ENCODE data around the gene KLF6.

KLF6 gene

GRCh38 chr10:3748484-3748883, 36.5 kb downstream of the KLF6 start:
- TF ChIP-seq EZH2phosphoT487 (IDR thresholded peaks at IDR 0.05; ENCODE audit: low read depth) (no peak), CTCF (IDR thresholded peaks at IDR 0.05; ENCODE audit: low read depth, low read length) (no peak)
- Histone ChIP-seq H2AFZ (ENCODE audit: low read depth, low read length) (no peak overlapping the region), H3K4me2 (ENCODE audit: low read length) (no peak overlapping the region), H3K9me3 (ENCODE audit: insufficient read depth, low read length) (no peaks in the 10 kb centered on the region), H3K79me2 (ENCODE audit: low read length) (no peaks in the 10 kb centered on the region), H4K20me1 (ENCODE audit: insufficient read depth, low read length) (no peaks in the 10 kb centered on the region), H3K27me3 (ENCODE audit: low read depth, low read length) (no peaks in the 10 kb centered on the region), H3K9ac (ENCODE audit: low read length) (no peak overlapping the region), H3K4me3 (ENCODE audit: low read length) (no peak overlapping the region), H3K27ac (ENCODE audit: low read length) (no peak overlapping the region), H3K4me1 (ENCODE audit: low read length) (no peaks in the 10 kb centered on the region), H3K36me3 (replicated peaks; ENCODE audit: low read depth, low read length) (no peaks in the 10 kb centered on the region)

GRCh38 chr10:3747984-3748383, 37.0 kb downstream of the KLF6 start:
- Histone ChIP-seq H3K9ac (ENCODE audit: low read length) (no peak overlapping the region), H3K27ac (ENCODE audit: low read length) (no peak overlapping the region), H3K27me3 (ENCODE audit: low read depth, low read length) (no peaks in the 10 kb centered on the region), H3K9me3 (ENCODE audit: insufficient read depth, low read length) (no peaks in the 10 kb centered on the region), H3K4me2 (ENCODE audit: low read length) (no peak overlapping the region), H4K20me1 (ENCODE audit: insufficient read depth, low read length) (no peaks in the 10 kb centered on the region), H2AFZ (ENCODE audit: low read depth, low read length) (no peak overlapping the region), H3K36me3 (replicated peaks; ENCODE audit: low read depth, low read length) (no peaks in the 10 kb centered on the region), H3K79me2 (ENCODE audit: low read length) (no peaks in the 10 kb centered on the region), H3K4me1 (ENCODE audit: low read length) (no peaks in the 10 kb centered on the region), H3K4me3 (ENCODE audit: low read length) (no peak overlapping the region)
- no peak for TF ChIP-seq CTCF (IDR thresholded peaks at IDR 0.05; ENCODE audit: low read depth, low read length)
- TF ChIP-seq EZH2phosphoT487 (IDR thresholded peaks at IDR 0.05; ENCODE audit: low read depth), result no peak

DNA sequence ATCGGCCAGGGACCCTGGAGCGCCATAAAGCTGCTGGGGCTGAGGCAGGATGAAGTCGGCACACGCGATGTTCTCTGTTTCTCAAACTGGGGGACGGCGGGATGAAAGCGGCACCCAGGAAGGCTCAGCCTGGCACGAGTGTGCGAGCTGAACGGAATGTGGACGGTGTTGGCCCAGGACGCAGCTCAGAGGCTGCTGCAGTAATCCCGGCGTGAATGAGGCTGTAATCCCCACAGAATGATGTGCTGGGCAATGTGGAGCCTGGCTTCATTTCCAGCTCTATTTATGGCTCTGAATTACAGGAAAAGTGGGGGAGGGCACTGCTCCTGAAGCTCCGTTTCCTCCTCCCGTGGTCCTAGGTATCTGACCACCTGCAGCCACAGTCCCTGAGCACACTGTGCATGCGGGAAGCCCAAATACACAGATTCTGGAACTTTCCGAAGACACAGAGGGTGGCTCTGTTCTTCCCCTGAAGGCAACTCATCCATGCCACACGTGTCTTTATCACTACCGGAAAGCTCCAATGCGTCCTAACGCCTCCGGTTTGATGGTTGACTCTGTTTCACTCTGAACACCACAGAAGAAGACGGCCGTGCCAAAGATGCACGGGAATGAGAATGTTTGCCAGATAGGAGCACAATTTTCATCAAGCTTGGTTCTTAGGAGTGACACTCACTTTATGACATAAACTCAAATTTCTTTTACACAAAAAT, 37.6 kb downstream of the KLF6 start:
- H3K36me3 ChIP-seq (replicated peaks; ENCODE audit: low read depth, low read length), result no peaks in the 10 kb centered on the region
- no peaks in the 10 kb centered on the region for H4K20me1 ChIP-seq (ENCODE audit: insufficient read depth, low read length)
- H3K4me1 ChIP-seq (ENCODE audit: low read length), result peaks cover 2% of the 10 kb centered on the region
- no peak for TF ChIP-seq EZH2phosphoT487 (IDR thresholded peaks at IDR 0.05; ENCODE audit: low read depth)
- TF ChIP-seq CTCF (IDR thresholded peaks at IDR 0.05; ENCODE audit: low read depth, low read length), result no peak
- no peaks in the 10 kb centered on the region for H3K27me3 ChIP-seq (ENCODE audit: low read depth, low read length)
- no peak overlapping the region for H3K9ac ChIP-seq (ENCODE audit: low read length)
- H3K79me2 ChIP-seq (ENCODE audit: low read length), result no peaks in the 10 kb centered on the region
- H3K4me2 ChIP-seq (ENCODE audit: low read length), result no peak overlapping the region
- no peak overlapping the region for H3K4me3 ChIP-seq (ENCODE audit: low read length)
- no peaks in the 10 kb centered on the region for H3K9me3 ChIP-seq (ENCODE audit: insufficient read depth, low read length)
- H2AFZ ChIP-seq (ENCODE audit: low read depth, low read length), result no peak overlapping the region
- H3K27ac ChIP-seq (ENCODE audit: low read length), result no peak overlapping the region

DNA sequence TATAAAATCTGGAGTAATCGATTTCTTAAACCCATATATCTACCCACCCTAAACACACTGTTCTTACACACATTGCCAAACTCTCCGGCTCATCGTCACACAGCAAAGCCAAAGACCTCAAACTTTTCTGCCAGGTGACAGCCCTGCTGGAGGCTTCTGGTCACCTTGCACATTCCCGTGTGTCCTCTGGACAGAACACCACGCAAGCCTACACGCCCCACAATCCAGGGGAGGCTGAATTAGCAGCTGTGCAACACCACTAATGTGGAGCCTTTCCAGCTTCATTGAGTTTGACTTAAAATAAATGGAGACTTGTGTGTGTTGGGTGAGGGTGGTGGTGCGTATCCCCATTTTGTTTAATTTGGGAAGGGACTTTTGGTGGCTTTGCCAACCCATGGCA, 38.4 kb downstream of the KLF6 start:
- Histone ChIP-seq H3K9ac (ENCODE audit: low read length) (no peak overlapping the region), H3K4me2 (ENCODE audit: low read length) (no peak overlapping the region), H3K9me3 (ENCODE audit: insufficient read depth, low read length) (no peaks in the 10 kb centered on the region), H3K27me3 (ENCODE audit: low read depth, low read length) (no peaks in the 10 kb centered on the region), H3K36me3 (replicated peaks; ENCODE audit: low read depth, low read length) (no peaks in the 10 kb centered on the region), H2AFZ (ENCODE audit: low read depth, low read length) (no peak overlapping the region), H3K27ac (ENCODE audit: low read length) (no peak overlapping the region), H3K79me2 (ENCODE audit: low read length) (no peaks in the 10 kb centered on the region), H3K4me3 (ENCODE audit: low read length) (no peak overlapping the region), H3K4me1 (ENCODE audit: low read length) (peaks cover 10% of the 10 kb centered on the region), H4K20me1 (ENCODE audit: insufficient read depth, low read length) (no peaks in the 10 kb centered on the region)
- TF ChIP-seq CTCF (IDR thresholded peaks at IDR 0.05; ENCODE audit: low read depth, low read length) (no peak), EZH2phosphoT487 (IDR thresholded peaks at IDR 0.05; ENCODE audit: low read depth) (no peak)
